K562 (cell line): ENCODE measurements around the gene PLCB4. TPM values are rescaled to one million over a fixed set of nuclear protein-coding genes. Genes with fewer than 3 reads are reported as not detected.

Experiments
- ATAC-seq: fragments of 200-7000 bp; cut with Tn5 transposase; 3 replicates; pipeline ENCODE4 v1.9.1; 2020; ENCODE audit warnings: moderate library complexity
- BruUV-seq: library from RNA; stranded (reverse); fragments of 400-500 nt; replicated peaks from 2 replicates; lab custom pipeline; 2021; lab: Mats Ljungman, UMichigan
- CTCF ChIA-PET: fragments of 300-600 bp; formaldehyde crosslinking; extraction: SDS; loops from one replicate; lab custom pipeline; 2021; ENCODE audit warnings: low intra/inter-chr PET ratio; lab: Yijun Ruan, JAX
- POLR2A ChIA-PET: fragments of 300-600, 350-650 bp; sonication (Branson Sonifier 250); formaldehyde crosslinking; extraction: SDS; loops from one replicate; lab custom pipeline; 2021; ENCODE audit warnings: antibody characterized with exemption, inconsistent platforms; lab: Yijun Ruan, JAX
- DNase-seq, 4 experiments: peaks; one replicate each; pipeline versions ENCODE4 v3.0.0 to v3.0.0-alpha.2; 2011 to 2018; ENCODE audit warnings: low spot score in 3 of 4, mixed read lengths in 3 of 4; ENCODE audit errors: extremely low read depth in 1 of 4
- FAIRE-seq: peaks from 2 replicates; lab custom pipeline; 2011; peaks lifted over from hg19 to GRCh38; lab: Jason Lieb, UNC
- H2AFZ ChIP-seq: 2 replicates; pipeline ENCODE4 v1.6.0; 2011; ENCODE audit warnings: low read depth, low read length, control low read depth, inconsistent platforms
- H3K27ac ChIP-seq: fragments of 200-600 bp; 3 replicates; pipeline ENCODE4 v1.8.0; 2011; ENCODE audit warnings: low read depth, mild to moderate bottlenecking, control low read depth, inconsistent platforms, low read length, moderate library complexity, mixed read lengths; ENCODE audit errors: extremely low read depth
- H3K27me3 ChIP-seq, 2 experiments: fragments of 300-600 bp in 1 of 2; 2 replicates in 1 of 2; 3 replicates in 1 of 2; pipeline versions ENCODE4 v1.6.0 to v1.8.0; 2011; ENCODE audit warnings: inconsistent platforms in 2 of 2, low read length in 2 of 2, mild to moderate bottlenecking in 1 of 2, mixed read lengths in 1 of 2, moderate library complexity in 1 of 2; ENCODE audit not compliant: control insufficient read depth in 2 of 2, insufficient read depth in 2 of 2
- H3K36me3 ChIP-seq: fragments of 300-600 bp; 3 replicates; pipeline ENCODE4 v1.8.0; 2011; ENCODE audit warnings: mild to moderate bottlenecking, low read length, inconsistent platforms; ENCODE audit not compliant: control insufficient read depth, insufficient read depth
- H3K4me1 ChIP-seq, 2 experiments: fragments of 200-600 bp in 1 of 2; replicated peaks in 1 of 2; 2 replicates in 1 of 2; 3 replicates in 1 of 2; pipeline versions ENCODE4 v1.5.1 to v1.8.0; 2011; ENCODE audit warnings: inconsistent platforms in 2 of 2, low read length in 2 of 2, mild to moderate bottlenecking in 1 of 2, mixed read lengths in 1 of 2, moderate library complexity in 1 of 2; ENCODE audit not compliant: control insufficient read depth in 2 of 2, insufficient read depth in 2 of 2
- H3K4me2 ChIP-seq: 2 replicates; pipeline ENCODE4 v1.6.1; 2011; ENCODE audit warnings: low read length, control low read depth, inconsistent platforms, mixed read lengths; ENCODE audit not compliant: insufficient read depth
- H3K4me3 ChIP-seq: fragments of 200-600 bp; sonication (generic), shearing (Covaris generic); 2 replicates; pipeline ENCODE4 v1.5.1; 2016; ENCODE audit warnings: control low read depth, inconsistent platforms
- H3K79me2 ChIP-seq: fragments of 200-600 bp; 3 replicates; pipeline ENCODE4 v1.8.0; 2011; ENCODE audit warnings: low read length, inconsistent platforms; ENCODE audit not compliant: control insufficient read depth, insufficient read depth
- H3K9ac ChIP-seq, 2 experiments: 2 replicates each; pipeline versions ENCODE4 v1.6.0 to v1.6.1; 2011; ENCODE audit warnings: low read depth in 2 of 2, low read length in 2 of 2, control low read depth in 1 of 2, inconsistent platforms in 1 of 2, mild to moderate bottlenecking in 1 of 2, mixed read lengths in 1 of 2; ENCODE audit not compliant: insufficient read depth in 1 of 2
- H3K9me1 ChIP-seq: one replicate; pipeline ENCODE4 v1.6.0; 2011; ENCODE audit warnings: inconsistent platforms, mild to moderate bottlenecking, low read length, moderate library complexity; ENCODE audit not compliant: control insufficient read depth, insufficient read depth
- H3K9me3 ChIP-seq: replicated peaks from 2 replicates; pipeline ENCODE4 v1.5.1; 2011; ENCODE audit warnings: low read depth, low read length, inconsistent platforms; ENCODE audit not compliant: control insufficient read depth, insufficient read depth
- H4K20me1 ChIP-seq: replicated peaks from 2 replicates; pipeline ENCODE4 v1.6.1; 2011; ENCODE audit warnings: low read length, inconsistent platforms, mixed read lengths; ENCODE audit not compliant: control insufficient read depth, insufficient read depth
- BHLHE40 ChIP-seq: IDR thresholded peaks from 2 replicates; pipeline ENCODE4 v1.6.1; 2011; ENCODE audit warnings: low read length, improper control_type of control experiment
- CCNT2 ChIP-seq: IDR thresholded peaks from 2 replicates; pipeline ENCODE4 v1.6.1; 2011; ENCODE audit warnings: borderline replicate concordance, low read depth, mild to moderate bottlenecking, moderate library complexity, mixed read lengths, low read length; ENCODE audit not compliant: insufficient read length; ENCODE audit errors: extremely low read depth
- DNMT1 ChIP-seq: fragments of 450-650 bp; IDR thresholded peaks from 2 replicates; pipeline ENCODE4 v1.6.1; 2016; ENCODE audit warnings: antibody characterized with exemption, mild to moderate bottlenecking
- HDAC3 ChIP-seq: fragments of 450-650 bp; IDR thresholded peaks from 2 replicates; pipeline ENCODE4 v1.6.1; 2018; ENCODE audit warnings: borderline replicate concordance, mild to moderate bottlenecking, moderate library complexity; ENCODE audit not compliant: partially characterized antibody
- NFIC ChIP-seq: fragments of 450-650 bp; IDR thresholded peaks from 2 replicates; pipeline ENCODE4 v1.6.1; 2017; ENCODE audit warnings: mild to moderate bottlenecking, inconsistent platforms
- NFIX ChIP-seq: fragments of 250-450 bp; sonication (Bioruptor Pico); IDR thresholded peaks from 2 replicates; pipeline ENCODE4 v1.4.0; 2020; ENCODE audit warnings: low read depth, mild to moderate bottlenecking, moderate library complexity
- PHTF2 ChIP-seq: fragments of 250-450 bp; sonication (Bioruptor Pico); IDR thresholded peaks from 2 replicates; pipeline ENCODE4 v1.5.0; 2021; ENCODE audit warnings: mild to moderate bottlenecking
- POLR3A ChIP-seq: IDR thresholded peaks from 2 replicates; pipeline ENCODE4 v1.6.1; 2011; ENCODE audit warnings: borderline replicate concordance, mild to moderate bottlenecking, moderate library complexity; ENCODE audit not compliant: insufficient read length, insufficient read depth; ENCODE audit errors: extremely low read depth
- SRF ChIP-seq, 2 experiments: fragments of 250-450, 450-650 bp in 1 of 2; sonication (Bioruptor Pico) in 1 of 2; sonication (generic) in 1 of 2; formaldehyde crosslinking; IDR thresholded peaks; 2 replicates each; pipeline versions ENCODE4 v1.5.0 to v1.5.1; 2020 to 2022; ENCODE audit warnings: mild to moderate bottlenecking in 1 of 2, missing genetic modification reagents in 1 of 2
- ZBED1 ChIP-seq: IDR thresholded peaks from 2 replicates; pipeline ENCODE4 v1.6.1; 2014
- WGBS: fragments of 100-300 bp; shearing (Covaris generic); methylation state at CpG from one replicate; pipeline ENCODE4 v1.1.6; 2016; ENCODE audit warnings: low coverage, mixed read lengths; ENCODE audit not compliant: insufficient coverage; ENCODE audit errors: missing lambda C conversion rate; 5-methylcytosine and 5-hydroxymethylcytosine counted together
- in situ Hi-C: fragments of 300-500 bp; cut with MboI; formaldehyde crosslinking; loops from 4 replicates; pipeline ENCODE4 v1.15.0; 2018; ENCODE audit warnings: inconsistent platforms, mixed read lengths
- intact Hi-C: fragments of 100-400 bp; cut with micrococcal nuclease; formaldehyde crosslinking; loops from 2 replicates; pipeline ENCODE4 v1.14.2; 2022
- polyA plus RNA-seq, 8 experiments: library from polyadenylated mRNA; depleted of rRNA in 4 of 8; stranded (reverse) in 5 of 8; unstranded in 3 of 8; fragments of >200 nt; fragmentation: Nextera tagmentation in 2 of 8; fragmentation: Illumina TruSeq in 1 of 8; extraction: Ambion mirVana in 2 of 8; extraction: Trizol in 1 of 8; gene quantifications; 2 replicates each; pipeline versions ENCODE4 v1.2.1 to v1.2.3, GENCODE V29; 2011 to 2014; ENCODE audit warnings: inconsistent platforms in 1 of 8, missing spikeins in 1 of 8
- total RNA-seq, 7 experiments: library from RNA; depleted of rRNA in 6 of 7; stranded (reverse); fragments of >200 nt in 6 of 7; fragmentation: Illumina TruSeq in 2 of 7; extraction: Trizol in 2 of 7; gene quantifications; 2 replicates each; pipeline versions ENCODE4 v1.2.1 to v1.2.3, GENCODE V29; 2011 to 2021; ENCODE audit warnings: low replicate concordance in 1 of 7
- TF ChIP-seq, protein P1 (sequence below), 2 experiments: fragments of 200-800 bp in 1 of 2; sonication (Bioruptor generic) in 1 of 2; sonication (generic) in 1 of 2; formaldehyde crosslinking in 1 of 2; IDR thresholded peaks in 1 of 2; conservative IDR thresholded peaks in 1 of 2; 2 replicates each; pipeline versions ENCODE4 v1.5.0 to v1.6.1; 2016 to 2020; ENCODE audit warnings: missing compliant biosample characterization in 1 of 2, missing genetic modification characterization in 1 of 2, missing genetic modification reagents in 1 of 2

PLCB4 gene
- total and polyA plus RNA-seq, 9 of the 15 experiments (the other 6 are each of a cell fraction or from before 2014, with no cell fraction given), result 0.20 to 2.9 (median 0.52) TPM

DNA sequence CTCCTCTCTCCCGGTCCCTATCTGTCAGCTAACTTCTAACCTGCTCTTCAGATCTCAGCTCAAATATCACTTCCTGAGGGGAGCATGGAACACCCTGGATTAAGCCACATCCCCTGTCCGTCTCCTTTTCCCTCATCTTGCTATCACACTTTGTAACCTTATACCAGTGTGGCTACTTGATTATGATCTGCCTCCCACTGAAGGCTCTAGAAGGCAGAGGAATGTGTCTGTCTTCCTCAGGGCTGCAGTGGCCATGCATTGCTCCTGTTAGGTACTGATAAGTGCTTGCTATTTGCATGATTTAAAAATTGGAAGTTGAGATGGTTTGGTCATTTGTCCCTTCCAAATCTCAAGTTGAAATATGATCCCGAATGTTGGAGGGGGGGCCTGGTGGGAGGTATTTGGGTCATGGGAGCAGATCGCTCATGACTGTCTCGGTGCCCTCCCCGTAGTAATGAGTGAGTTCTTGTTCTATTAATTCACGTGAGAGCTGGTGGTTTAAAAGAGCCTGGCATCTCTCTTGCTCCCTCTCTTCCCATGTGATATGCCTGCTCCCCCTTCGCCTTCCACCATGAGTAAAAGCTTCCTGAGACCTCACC, 71.4 kb downstream of the PLCB4 start (continued):
- peak; percentile 28 for TF ChIP-seq CCNT2
- TF ChIP-seq HDAC3, result peak; percentile 27
- TF ChIP-seq, protein P1, sequence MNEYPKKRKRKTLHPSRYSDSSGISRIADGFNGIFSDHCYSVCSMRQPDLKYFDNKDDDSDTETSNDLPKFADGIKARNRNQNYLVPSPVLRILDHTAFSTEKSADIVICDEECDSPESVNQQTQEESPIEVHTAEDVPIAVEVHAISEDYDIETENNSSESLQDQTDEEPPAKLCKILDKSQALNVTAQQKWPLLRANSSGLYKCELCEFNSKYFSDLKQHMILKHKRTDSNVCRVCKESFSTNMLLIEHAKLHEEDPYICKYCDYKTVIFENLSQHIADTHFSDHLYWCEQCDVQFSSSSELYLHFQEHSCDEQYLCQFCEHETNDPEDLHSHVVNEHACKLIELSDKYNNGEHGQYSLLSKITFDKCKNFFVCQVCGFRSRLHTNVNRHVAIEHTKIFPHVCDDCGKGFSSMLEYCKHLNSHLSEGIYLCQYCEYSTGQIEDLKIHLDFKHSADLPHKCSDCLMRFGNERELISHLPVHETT (CRISPR knock-in tag; conservative IDR thresholded peaks at IDR 0.05 in 1 of 2, IDR thresholded peaks at IDR 0.05 in 1 of 2), result 0 out of 4 replicates have a peak, but pooled peaks of 1 of the 2 experiments have one; percentile 25
- no peak for TF ChIP-seq POLR3A
- TF ChIP-seq ZBED1, result no peak
- TF ChIP-seq DNMT1, result no peak

DNA sequence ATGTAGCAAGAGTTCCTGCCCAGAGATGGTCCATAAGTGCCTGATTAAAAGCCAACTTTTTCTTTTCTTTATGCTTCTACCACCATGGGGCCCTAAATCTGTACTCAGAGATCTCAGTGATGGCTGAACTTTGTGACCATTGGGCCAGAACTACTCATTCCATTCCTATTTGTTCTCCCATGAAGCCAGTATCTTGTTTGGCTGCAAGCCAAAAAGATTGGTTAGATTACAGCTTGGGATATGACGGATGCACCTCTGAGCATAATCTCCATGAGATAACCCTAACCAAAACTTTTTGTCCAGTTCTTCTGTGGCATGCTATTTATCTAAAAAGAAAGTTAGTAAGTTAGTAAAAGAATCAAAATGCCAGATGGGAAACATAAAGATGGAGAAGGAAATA, 72.2 kb downstream of the PLCB4 start:
- intact Hi-C loops, result no loop called here
- no peak for DNase-seq
- Histone ChIP-seq H3K27me3 (no peaks in the 10 kb centered on the region), H3K9me1 (no peaks in the 10 kb centered on the region), H3K4me1 (peaks cover 0 to 22% of the 10 kb centered on the region in 2 experiments; a peak in 2 of 5 replicates), H2AFZ (no peak overlapping the region), H3K36me3 (no peaks in the 10 kb centered on the region), H3K79me2 (no peaks in the 10 kb centered on the region), H3K4me3 (no peak overlapping the region), H3K9me3 (no peaks in the 10 kb centered on the region), H3K27ac (no peak overlapping the region; the same call in 2 of the 3 replicates), H4K20me1 (no peaks in the 10 kb centered on the region), H3K9ac (no peak overlapping the region), H3K4me2 (no peak overlapping the region)
- in situ Hi-C loops, result no loop called here
- no TSS peak for BruUV-seq
- no CpG with 5 or more reads among the region's 1 CpG for WGBS
- no peak for FAIRE-seq
- ChIA-PET CTCF (no interaction called here), POLR2A (no interaction called here)
- TF ChIP-seq BHLHE40 (no peak), NFIX (CRISPR knock-in tag) (peak; percentile 83), NFIC (peak; percentile 88), PHTF2 (CRISPR knock-in tag) (no peak), SRF (CRISPR knock-in tag; IDR thresholded peaks at IDR 0.05) (no peak)
- no peak for ATAC-seq
